ENCODE results near the gene PAOX.

PAOX gene

DNA sequence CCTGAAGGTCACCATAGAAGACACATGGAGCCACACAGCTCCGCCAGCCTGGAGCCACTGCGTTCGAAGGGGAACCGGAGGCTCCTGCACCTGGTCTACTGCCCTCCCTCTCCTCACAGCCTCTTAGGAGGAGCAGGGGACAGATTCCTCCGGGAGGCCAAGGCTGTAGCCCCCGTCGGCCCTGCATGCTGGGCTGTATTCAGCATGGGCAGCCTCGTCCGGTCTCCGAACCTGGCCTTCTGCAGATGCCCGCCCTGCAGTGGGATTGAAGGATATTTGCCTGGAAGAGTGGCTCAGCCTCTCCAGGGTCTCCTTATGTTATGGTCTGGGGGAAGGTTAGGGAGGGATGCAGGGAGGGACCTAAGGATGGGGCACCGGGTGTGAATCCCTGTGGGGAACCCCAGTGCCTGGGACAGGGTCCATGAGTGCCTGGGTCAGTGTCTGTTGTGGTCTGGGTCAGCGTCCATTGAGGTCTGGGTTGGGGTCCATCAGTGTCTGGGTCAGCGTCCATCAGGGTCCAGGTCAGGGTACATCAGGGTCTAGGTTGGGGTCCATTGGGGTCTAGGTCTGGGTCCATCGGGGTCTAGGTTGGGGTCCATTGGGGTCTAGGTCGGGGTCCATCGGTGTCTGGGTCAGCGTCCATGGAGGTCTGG is 61.7 kb downstream of the PAOX start:
- DNase-seq = no peak
